Thyroid gland (tissue), 4 donors: ENCODE results near the gene CSNK2A3.

Source experiments
- POLR2A ChIP-seq, 2 donors: fragments of 450-650 bp; IDR thresholded peaks; one replicate each; pipeline ENCODE4 v1.6.1; 2017; ENCODE audit warnings: antibody characterized with exemption in 2 of 2, mild to moderate bottlenecking in 2 of 2, moderate library complexity in 1 of 2
- TF ChIP-seq, protein P1 (sequence below), 6 experiments: fragments of 200-600 bp in 3 of 6; fragments of 450-650 bp in 3 of 6; sonication (generic) in 3 of 6; IDR thresholded peaks; one replicate each; pipeline ENCODE4 v1.5.1; 2016 to 2019; ENCODE audit warnings: antibody characterized with exemption in 6 of 6, mild to moderate bottlenecking in 2 of 6, inconsistent platforms in 1 of 6, moderate library complexity in 1 of 6

DNA sequence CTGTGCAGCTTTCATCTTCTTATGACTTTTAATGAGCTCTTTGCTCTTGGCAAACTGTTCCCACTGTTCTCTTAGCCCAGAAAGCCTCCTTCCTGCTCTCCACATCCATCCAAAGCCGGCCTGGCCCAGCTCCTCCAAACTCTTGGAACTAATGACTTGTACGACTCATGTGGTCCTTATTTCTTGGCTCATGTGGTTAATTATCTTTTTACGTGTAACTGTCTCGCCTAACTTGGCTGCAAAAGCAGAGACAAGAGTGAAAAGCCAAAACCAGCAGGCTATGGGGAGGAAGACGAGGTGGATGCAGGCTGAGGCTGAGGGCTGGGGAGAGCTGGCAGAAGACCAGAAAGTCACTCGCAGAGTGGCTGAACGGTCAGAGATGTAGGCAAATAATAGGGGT, 5.5 kb downstream of the CSNK2A3 start:
- no peak for TF ChIP-seq POLR2A (IDR thresholded peaks at IDR 0.05)
- TF ChIP-seq, protein P1, sequence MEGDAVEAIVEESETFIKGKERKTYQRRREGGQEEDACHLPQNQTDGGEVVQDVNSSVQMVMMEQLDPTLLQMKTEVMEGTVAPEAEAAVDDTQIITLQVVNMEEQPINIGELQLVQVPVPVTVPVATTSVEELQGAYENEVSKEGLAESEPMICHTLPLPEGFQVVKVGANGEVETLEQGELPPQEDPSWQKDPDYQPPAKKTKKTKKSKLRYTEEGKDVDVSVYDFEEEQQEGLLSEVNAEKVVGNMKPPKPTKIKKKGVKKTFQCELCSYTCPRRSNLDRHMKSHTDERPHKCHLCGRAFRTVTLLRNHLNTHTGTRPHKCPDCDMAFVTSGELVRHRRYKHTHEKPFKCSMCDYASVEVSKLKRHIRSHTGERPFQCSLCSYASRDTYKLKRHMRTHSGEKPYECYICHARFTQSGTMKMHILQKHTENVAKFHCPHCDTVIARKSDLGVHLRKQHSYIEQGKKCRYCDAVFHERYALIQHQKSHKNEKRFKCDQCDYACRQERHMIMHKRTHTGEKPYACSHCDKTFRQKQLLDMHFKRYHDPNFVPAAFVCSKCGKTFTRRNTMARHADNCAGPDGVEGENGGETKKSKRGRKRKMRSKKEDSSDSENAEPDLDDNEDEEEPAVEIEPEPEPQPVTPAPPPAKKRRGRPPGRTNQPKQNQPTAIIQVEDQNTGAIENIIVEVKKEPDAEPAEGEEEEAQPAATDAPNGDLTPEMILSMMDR (IDR thresholded peaks at IDR 0.05) = no peak
